Calu3 (cell line): ENCODE results near the gene STAT1. TPM values are rescaled to one million over a fixed set of nuclear protein-coding genes. Genes with fewer than 3 reads are reported as not detected.

Experiments used
- BruUV-seq: library from RNA; stranded (reverse); fragments of 400-500 nt; replicated peaks from 2 replicates; lab custom pipeline; 2021; lab: Mats Ljungman, UMichigan
- CTCF ChIA-PET: fragments of 300-600 bp; sonication (Branson Sonifier 250); formaldehyde crosslinking; loops from one replicate; lab custom pipeline; 2022; ENCODE audit warnings: antibody characterized with exemption; lab: Charles Lee
- DNase-seq: peaks from one replicate; pipeline ENCODE4 v3.0.0; 2022
- H3K27ac Mint-ChIP-seq: one replicate; pipeline ENCODE4 v1.8.0; 2022; ENCODE audit warnings: mixed read lengths; ENCODE audit not compliant: unreplicated experiment
- H3K27me3 Mint-ChIP-seq: one replicate; pipeline ENCODE4 v1.8.0; 2022; ENCODE audit warnings: mixed read lengths; ENCODE audit not compliant: unreplicated experiment
- H3K36me3 Mint-ChIP-seq: one replicate; pipeline ENCODE4 v1.8.0; 2022; ENCODE audit warnings: mild to moderate bottlenecking, moderate library complexity, mixed read lengths; ENCODE audit not compliant: insufficient read depth, unreplicated experiment
- H3K4me1 Mint-ChIP-seq: one replicate; pipeline ENCODE4 v1.8.0; 2022; ENCODE audit warnings: mild to moderate bottlenecking, low read depth, mixed read lengths; ENCODE audit not compliant: unreplicated experiment
- H3K4me3 Mint-ChIP-seq: one replicate; pipeline ENCODE4 v1.8.0; 2022; ENCODE audit warnings: mild to moderate bottlenecking, low read depth, moderate library complexity, mixed read lengths; ENCODE audit not compliant: unreplicated experiment
- H3K9me3 Mint-ChIP-seq: one replicate; pipeline ENCODE4 v1.8.0; 2022; ENCODE audit warnings: low read depth, mixed read lengths; ENCODE audit not compliant: unreplicated experiment
- intact Hi-C: fragments of 100-400 bp; cut with micrococcal nuclease; formaldehyde crosslinking; loops from one replicate; pipeline ENCODE4 v1.10.0; 2022; ENCODE audit not compliant: unreplicated experiment
- total RNA-seq: library from RNA; stranded (reverse); gene quantifications from 2 replicates; pipeline ENCODE4 v1.2.3, GENCODE V29; 2022
- TF ChIP-seq, protein P1 (sequence below): fragments of 200-600 bp; IDR thresholded peaks from one replicate; pipeline ENCODE4 v1.8.0; 2022; ENCODE audit warnings: antibody characterized with exemption; ENCODE audit not compliant: unreplicated experiment

Gene STAT1
- total RNA-seq, 1 experiment from 2014 or later, result 172 TPM

DNA sequence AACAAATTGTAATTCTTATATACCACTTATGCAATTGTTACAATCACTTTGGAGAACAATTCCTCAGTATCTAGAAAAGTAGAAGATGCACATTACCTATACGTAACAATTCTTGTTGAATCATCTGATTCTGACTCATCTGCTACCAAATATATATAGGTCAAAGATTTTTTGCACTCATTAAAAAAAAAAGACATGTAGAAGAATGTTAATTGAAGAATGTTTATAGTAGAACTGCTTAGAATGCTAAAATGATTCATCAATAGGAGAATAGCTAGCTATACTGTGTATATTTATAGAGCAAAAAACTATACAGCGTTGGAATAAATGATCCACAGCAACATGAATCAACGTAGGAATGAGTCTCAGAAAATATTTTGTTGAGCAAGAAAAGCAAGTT lies 29.5 kb upstream of the STAT1 start:
- no peak overlapping the region for H3K27ac Mint-ChIP-seq

DNA sequence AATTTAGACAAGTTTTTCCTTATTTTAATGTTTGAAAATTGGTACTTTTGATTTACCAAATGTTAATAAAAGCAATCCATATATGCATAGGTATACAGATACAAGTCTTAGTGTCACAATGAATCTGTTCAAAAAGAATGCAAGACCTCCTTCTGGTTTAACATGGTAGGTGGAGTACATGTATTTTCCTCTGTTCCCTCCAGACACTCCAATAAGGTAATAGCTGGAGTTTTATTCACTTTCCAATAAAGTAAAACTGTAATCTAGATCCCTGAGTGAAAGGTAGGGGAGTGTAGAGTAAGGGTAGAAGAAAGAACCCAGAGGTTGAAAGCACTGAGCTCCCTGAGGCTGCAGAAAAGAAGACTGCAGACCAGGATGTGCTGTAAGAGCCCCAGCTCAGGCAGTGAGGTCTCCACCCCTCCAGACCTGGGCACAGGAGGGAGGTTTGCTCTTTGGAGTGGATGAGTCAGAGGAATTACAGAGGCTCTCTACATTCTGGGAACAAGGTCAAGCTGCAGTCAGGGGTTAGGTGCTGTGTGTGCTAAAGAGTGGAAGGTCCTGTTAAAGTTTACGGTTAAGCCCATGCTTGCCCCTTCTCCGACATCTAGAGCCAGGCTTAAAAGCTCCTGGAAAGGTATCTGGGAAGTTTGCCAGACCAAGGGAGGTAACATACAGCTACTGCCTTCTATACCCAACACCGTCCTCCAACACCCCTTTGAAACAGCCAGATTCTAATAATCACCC lies 27.6 kb upstream of the STAT1 start:
- Mint-ChIP-seq H3K27me3 (no peaks in the 10 kb centered on the region), H3K36me3 (no peaks in the 10 kb centered on the region), H3K9me3 (peaks cover 3% of the 10 kb centered on the region), H3K4me3 (peak overlapping the region; percentile 57), H3K4me1 (peaks cover 24% of the 10 kb centered on the region), H3K27ac (peak overlapping the region; percentile 75)
- TF ChIP-seq, protein P1, sequence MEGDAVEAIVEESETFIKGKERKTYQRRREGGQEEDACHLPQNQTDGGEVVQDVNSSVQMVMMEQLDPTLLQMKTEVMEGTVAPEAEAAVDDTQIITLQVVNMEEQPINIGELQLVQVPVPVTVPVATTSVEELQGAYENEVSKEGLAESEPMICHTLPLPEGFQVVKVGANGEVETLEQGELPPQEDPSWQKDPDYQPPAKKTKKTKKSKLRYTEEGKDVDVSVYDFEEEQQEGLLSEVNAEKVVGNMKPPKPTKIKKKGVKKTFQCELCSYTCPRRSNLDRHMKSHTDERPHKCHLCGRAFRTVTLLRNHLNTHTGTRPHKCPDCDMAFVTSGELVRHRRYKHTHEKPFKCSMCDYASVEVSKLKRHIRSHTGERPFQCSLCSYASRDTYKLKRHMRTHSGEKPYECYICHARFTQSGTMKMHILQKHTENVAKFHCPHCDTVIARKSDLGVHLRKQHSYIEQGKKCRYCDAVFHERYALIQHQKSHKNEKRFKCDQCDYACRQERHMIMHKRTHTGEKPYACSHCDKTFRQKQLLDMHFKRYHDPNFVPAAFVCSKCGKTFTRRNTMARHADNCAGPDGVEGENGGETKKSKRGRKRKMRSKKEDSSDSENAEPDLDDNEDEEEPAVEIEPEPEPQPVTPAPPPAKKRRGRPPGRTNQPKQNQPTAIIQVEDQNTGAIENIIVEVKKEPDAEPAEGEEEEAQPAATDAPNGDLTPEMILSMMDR, result no peak
- DNase-seq, result peak; percentile 38
- intact Hi-C loops, result no loop called here
- CTCF ChIA-PET, result interaction anchor here (1.2 kb wide), 2 partner anchors 11 to 29 kb away, joined by 5 read pairs; no protein-coding TSS in a partner anchor
- no TSS peak for BruUV-seq

More for the DNA sequence above, 29.5 kb upstream of the STAT1 start:
- no TSS peak for BruUV-seq
- no peak overlapping the region for H3K4me3 Mint-ChIP-seq
- TF ChIP-seq, protein P1, result no peak
- intact Hi-C loops, result no loop called here
- H3K4me1 Mint-ChIP-seq, result peaks cover 12% of the 10 kb centered on the region
- no peaks in the 10 kb centered on the region for H3K36me3 Mint-ChIP-seq
- CTCF ChIA-PET, result no interaction called here
- DNase-seq, result no peak
- H3K27me3 Mint-ChIP-seq, result no peaks in the 10 kb centered on the region
- no peaks in the 10 kb centered on the region for H3K9me3 Mint-ChIP-seq

DNA sequence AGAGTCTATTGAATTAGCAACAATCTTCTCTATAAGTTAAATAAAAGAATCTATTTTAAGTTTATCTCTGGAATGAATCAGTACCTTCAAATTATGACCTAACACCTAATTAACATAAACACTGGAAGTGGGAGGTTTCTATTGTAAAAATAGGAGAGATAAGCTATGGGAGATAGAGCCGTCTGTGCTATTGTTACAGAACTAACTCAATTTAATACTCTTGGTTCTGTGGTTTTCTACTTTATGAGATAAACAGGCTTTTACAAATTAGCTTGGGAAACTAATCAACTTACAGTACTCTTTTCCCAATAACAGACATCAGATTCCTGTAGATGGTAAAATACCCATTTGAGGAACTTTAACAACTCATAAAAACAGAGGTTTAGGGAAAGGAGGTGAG lies 25.6 kb upstream of the STAT1 start:
- CTCF ChIA-PET, result no interaction called here
- TF ChIP-seq, protein P1, result no peak
- H3K36me3 Mint-ChIP-seq, result no peaks in the 10 kb centered on the region
- H3K4me1 Mint-ChIP-seq, result peaks cover 29% of the 10 kb centered on the region
- no TSS peak for BruUV-seq
- no peaks in the 10 kb centered on the region for H3K27me3 Mint-ChIP-seq
- H3K27ac Mint-ChIP-seq, result no peak overlapping the region
- no peak for DNase-seq
- intact Hi-C loops, result no loop called here
- H3K9me3 Mint-ChIP-seq, result peaks cover 3% of the 10 kb centered on the region
- H3K4me3 Mint-ChIP-seq, result no peak overlapping the region

DNA sequence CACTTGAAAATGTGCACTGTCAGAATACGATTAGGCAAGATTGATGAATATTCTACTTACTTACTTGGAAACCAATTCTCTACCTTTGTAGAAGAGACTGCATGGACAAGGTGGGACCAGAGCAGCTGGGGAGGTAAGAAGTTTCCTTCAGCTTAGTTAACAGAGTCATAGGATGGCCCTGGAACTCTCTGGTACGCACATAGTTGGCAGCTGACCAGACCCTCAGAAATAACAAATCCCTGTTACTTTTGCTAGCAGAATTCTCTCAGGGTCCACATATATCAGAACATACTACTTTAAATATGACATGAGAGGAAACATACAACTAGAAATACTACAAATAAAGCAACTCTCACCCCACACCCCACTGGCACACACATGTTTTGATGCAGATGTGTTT lies 24.8 kb upstream of the STAT1 start:
- peaks cover 3% of the 10 kb centered on the region for H3K9me3 Mint-ChIP-seq
- intact Hi-C loops, result no loop called here
- H3K27ac Mint-ChIP-seq, result no peak overlapping the region
- TF ChIP-seq, protein P1, result no peak
- H3K27me3 Mint-ChIP-seq, result no peaks in the 10 kb centered on the region
- CTCF ChIA-PET, result no interaction called here
- no peak overlapping the region for H3K4me3 Mint-ChIP-seq
- no peaks in the 10 kb centered on the region for H3K36me3 Mint-ChIP-seq
- BruUV-seq, result no TSS peak
- DNase-seq, result no peak
- H3K4me1 Mint-ChIP-seq, result peaks cover 29% of the 10 kb centered on the region
